ENCODE data around the gene WDR64. TPM values are rescaled to one million over a fixed set of nuclear protein-coding genes. Genes with fewer than 3 reads are reported as not detected.

Gene WDR64
- total RNA-seq, 1 donor from 2014 or later: 0.80 TPM

DNA sequence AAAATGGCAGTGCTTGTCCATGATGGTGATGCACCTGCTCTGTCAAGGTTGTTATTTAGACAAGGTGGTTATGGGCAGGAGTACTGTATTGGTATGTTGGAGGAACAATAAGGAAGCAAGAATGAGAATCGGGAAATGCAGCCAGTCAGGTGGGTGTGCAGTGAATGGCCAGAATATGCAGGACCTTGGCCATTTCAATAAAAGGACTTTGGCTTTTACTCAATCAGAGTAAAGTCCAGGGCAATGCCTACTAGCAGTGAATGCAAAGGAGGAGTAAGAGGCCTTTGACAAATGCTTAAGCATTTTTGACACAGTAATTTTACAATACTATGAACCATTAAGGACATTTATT lies 9.5 kb upstream of the WDR64 start:
- peaks cover 15% of the 10 kb centered on the region for H3K4me1 Mint-ChIP-seq (ENCODE audit: unreplicated experiment)
- H3K4me3 Mint-ChIP-seq (ENCODE audit: unreplicated experiment): peak overlapping the region; percentile 2
- no peaks in the 10 kb centered on the region for H3K9me3 Mint-ChIP-seq (ENCODE audit: unreplicated experiment)
- TF ChIP-seq, protein P1, sequence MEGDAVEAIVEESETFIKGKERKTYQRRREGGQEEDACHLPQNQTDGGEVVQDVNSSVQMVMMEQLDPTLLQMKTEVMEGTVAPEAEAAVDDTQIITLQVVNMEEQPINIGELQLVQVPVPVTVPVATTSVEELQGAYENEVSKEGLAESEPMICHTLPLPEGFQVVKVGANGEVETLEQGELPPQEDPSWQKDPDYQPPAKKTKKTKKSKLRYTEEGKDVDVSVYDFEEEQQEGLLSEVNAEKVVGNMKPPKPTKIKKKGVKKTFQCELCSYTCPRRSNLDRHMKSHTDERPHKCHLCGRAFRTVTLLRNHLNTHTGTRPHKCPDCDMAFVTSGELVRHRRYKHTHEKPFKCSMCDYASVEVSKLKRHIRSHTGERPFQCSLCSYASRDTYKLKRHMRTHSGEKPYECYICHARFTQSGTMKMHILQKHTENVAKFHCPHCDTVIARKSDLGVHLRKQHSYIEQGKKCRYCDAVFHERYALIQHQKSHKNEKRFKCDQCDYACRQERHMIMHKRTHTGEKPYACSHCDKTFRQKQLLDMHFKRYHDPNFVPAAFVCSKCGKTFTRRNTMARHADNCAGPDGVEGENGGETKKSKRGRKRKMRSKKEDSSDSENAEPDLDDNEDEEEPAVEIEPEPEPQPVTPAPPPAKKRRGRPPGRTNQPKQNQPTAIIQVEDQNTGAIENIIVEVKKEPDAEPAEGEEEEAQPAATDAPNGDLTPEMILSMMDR (IDR thresholded peaks at IDR 0.05; ENCODE audit: unreplicated experiment): no peak
- no peak for DNase-seq (ENCODE audit: low spot score)
- H3K27me3 Mint-ChIP-seq (ENCODE audit: unreplicated experiment): peaks cover 4% of the 10 kb centered on the region
- H3K36me3 Mint-ChIP-seq (ENCODE audit: low read depth, unreplicated experiment): no peaks in the 10 kb centered on the region
- H3K27ac Mint-ChIP-seq (ENCODE audit: unreplicated experiment): no peak overlapping the region

GRCh38 chr1:241644259-241644658 lies 7.8 kb upstream of the WDR64 start:
- H3K27me3 Mint-ChIP-seq (ENCODE audit: unreplicated experiment): peaks cover 4% of the 10 kb centered on the region
- TF ChIP-seq, protein P1 (IDR thresholded peaks at IDR 0.05; ENCODE audit: unreplicated experiment): no peak
- H3K9me3 Mint-ChIP-seq (ENCODE audit: unreplicated experiment): no peaks in the 10 kb centered on the region
- no peak overlapping the region for H3K27ac Mint-ChIP-seq (ENCODE audit: unreplicated experiment)
- H3K36me3 Mint-ChIP-seq (ENCODE audit: low read depth, unreplicated experiment): no peaks in the 10 kb centered on the region
- H3K4me3 Mint-ChIP-seq (ENCODE audit: unreplicated experiment): no peak overlapping the region
- peaks cover 2% of the 10 kb centered on the region for H3K4me1 Mint-ChIP-seq (ENCODE audit: unreplicated experiment)
- DNase-seq (ENCODE audit: low spot score): no peak

GRCh38 chr1:241645199-241645598 lies 6.9 kb upstream of the WDR64 start:
- DNase-seq (ENCODE audit: low spot score): no peak
- TF ChIP-seq, protein P1 (IDR thresholded peaks at IDR 0.05; ENCODE audit: unreplicated experiment): no peak
- Mint-ChIP-seq H3K9me3 (ENCODE audit: unreplicated experiment) (no peaks in the 10 kb centered on the region), H3K4me3 (ENCODE audit: unreplicated experiment) (no peak overlapping the region), H3K27ac (ENCODE audit: unreplicated experiment) (no peak overlapping the region), H3K36me3 (ENCODE audit: low read depth, unreplicated experiment) (no peaks in the 10 kb centered on the region), H3K27me3 (ENCODE audit: unreplicated experiment) (peaks cover 4% of the 10 kb centered on the region), H3K4me1 (ENCODE audit: unreplicated experiment) (no peaks in the 10 kb centered on the region)

- Mint-ChIP-seq H3K4me3 (ENCODE audit: unreplicated experiment) (no peak overlapping the region), H3K9me3 (ENCODE audit: unreplicated experiment) (no peaks in the 10 kb centered on the region), H3K4me1 (ENCODE audit: unreplicated experiment) (no peaks in the 10 kb centered on the region), H3K36me3 (ENCODE audit: low read depth, unreplicated experiment) (no peaks in the 10 kb centered on the region), H3K27me3 (ENCODE audit: unreplicated experiment) (peaks cover 4% of the 10 kb centered on the region), H3K27ac (ENCODE audit: unreplicated experiment) (no peak overlapping the region)
- DNase-seq (ENCODE audit: low spot score): no peak
- TF ChIP-seq, protein P1 (IDR thresholded peaks at IDR 0.05; ENCODE audit: unreplicated experiment): no peak
Measured at GRCh38 chr1:241646201-241646600, 5.9 kb upstream of the WDR64 start.

- no peaks in the 10 kb centered on the region for H3K9me3 Mint-ChIP-seq (ENCODE audit: unreplicated experiment)
- H3K4me3 Mint-ChIP-seq (ENCODE audit: unreplicated experiment): no peak overlapping the region
- peaks cover 2% of the 10 kb centered on the region for H3K27me3 Mint-ChIP-seq (ENCODE audit: unreplicated experiment)
- H3K4me1 Mint-ChIP-seq (ENCODE audit: unreplicated experiment): no peaks in the 10 kb centered on the region
- H3K27ac Mint-ChIP-seq (ENCODE audit: unreplicated experiment): no peak overlapping the region
- no peaks in the 10 kb centered on the region for H3K36me3 Mint-ChIP-seq (ENCODE audit: low read depth, unreplicated experiment)
- TF ChIP-seq, protein P1 (IDR thresholded peaks at IDR 0.05; ENCODE audit: unreplicated experiment): no peak
- no peak for DNase-seq (ENCODE audit: low spot score)
Measured at GRCh38 chr1:241647658-241648057, 4.4 kb upstream of the WDR64 start.

Data from endothelial cell (in vitro differentiated cells).